Ishikawa (cell line): Measurements from ENCODE around the gene TBC1D13.
A peak's percentile ranks its signal among the peaks of the same experiment; 100 is the strongest.

ENCODE experiments used
- CEBPB ChIP-seq: IDR thresholded peaks from 2 replicates; pipeline ENCODE4 v1.6.1; 2012
- CREB1 ChIP-seq: IDR thresholded peaks from 2 replicates; pipeline ENCODE4 v1.6.1; 2012; ENCODE audit warnings: low read depth
- EGR1 ChIP-seq: IDR thresholded peaks from 2 replicates; pipeline ENCODE4 v1.6.1; 2012
- EP300 ChIP-seq: IDR thresholded peaks from 2 replicates; pipeline ENCODE4 v1.6.1; 2012; ENCODE audit warnings: borderline replicate concordance
- FOXM1 ChIP-seq: IDR thresholded peaks from 2 replicates; pipeline ENCODE4 v1.6.1; 2012; ENCODE audit warnings: low read depth, borderline replicate concordance
- NFIC ChIP-seq: IDR thresholded peaks from 2 replicates; pipeline ENCODE4 v1.6.1; 2012
- RAD21 ChIP-seq: IDR thresholded peaks from 2 replicates; pipeline ENCODE4 v1.6.1; 2012; ENCODE audit warnings: low read depth
- TAF1 ChIP-seq: IDR thresholded peaks from 2 replicates; pipeline ENCODE4 v1.6.1; 2012; ENCODE audit warnings: low read depth, mild to moderate bottlenecking
- TCF12 ChIP-seq: IDR thresholded peaks from 2 replicates; pipeline ENCODE4 v1.6.1; 2012; ENCODE audit warnings: low read depth
- TEAD4 ChIP-seq: IDR thresholded peaks from 2 replicates; pipeline ENCODE4 v1.6.1; 2012
- YY1 ChIP-seq: IDR thresholded peaks from 2 replicates; pipeline ENCODE4 v1.6.1; 2012; ENCODE audit warnings: low read depth
- ZBTB7A ChIP-seq: IDR thresholded peaks from 2 replicates; pipeline ENCODE4 v1.6.1; 2012; ENCODE audit warnings: low read depth
- TF ChIP-seq, protein P1 (sequence below): IDR thresholded peaks from 2 replicates; pipeline ENCODE4 v1.6.1; 2012
- TF ChIP-seq, protein P2 (sequence below): IDR thresholded peaks from 2 replicates; pipeline ENCODE4 v1.6.1; 2012; ENCODE audit warnings: low read depth, mild to moderate bottlenecking
- TF ChIP-seq, protein P3 (sequence below): IDR thresholded peaks from 2 replicates; pipeline ENCODE4 v1.6.1; 2012

TBC1D13 gene

DNA sequence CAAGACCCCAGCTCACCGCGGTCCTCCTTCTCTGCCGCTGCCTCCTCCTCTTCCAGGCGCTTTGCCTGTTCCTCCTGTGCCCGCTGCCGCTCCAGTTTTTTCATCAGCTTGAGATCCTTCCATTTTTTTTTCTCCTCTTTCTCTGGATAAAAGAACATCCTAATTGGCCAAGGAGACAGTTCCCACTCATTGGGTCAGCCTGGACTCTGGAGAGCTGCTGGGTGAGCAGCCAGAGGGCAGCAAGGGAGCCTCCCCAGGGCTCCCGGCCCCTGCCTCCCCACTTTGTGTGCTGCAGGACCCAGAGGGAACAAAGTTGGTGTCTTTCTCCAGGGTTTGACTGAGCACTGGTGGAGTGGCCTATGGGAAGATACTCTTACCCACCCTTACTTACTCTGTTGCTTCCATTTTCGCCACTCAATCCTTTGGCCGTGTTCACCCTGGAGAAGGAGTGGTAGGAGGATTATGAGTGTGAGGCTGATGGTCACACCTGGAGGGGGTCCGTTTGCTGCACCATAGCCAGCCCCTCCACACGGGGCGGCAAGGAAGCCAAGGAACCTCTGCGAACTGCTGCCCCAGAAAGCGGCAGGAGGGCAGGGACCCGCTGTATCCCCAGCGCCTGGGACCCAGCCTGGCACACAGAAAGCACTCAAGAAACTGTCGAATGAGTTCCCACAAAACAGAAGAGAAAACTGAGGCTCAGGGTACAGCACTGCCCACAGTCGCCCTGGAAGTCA is 41.8 kb downstream of the TBC1D13 start:
- TF ChIP-seq CREB1 = no peak
- TF ChIP-seq, protein P1, sequence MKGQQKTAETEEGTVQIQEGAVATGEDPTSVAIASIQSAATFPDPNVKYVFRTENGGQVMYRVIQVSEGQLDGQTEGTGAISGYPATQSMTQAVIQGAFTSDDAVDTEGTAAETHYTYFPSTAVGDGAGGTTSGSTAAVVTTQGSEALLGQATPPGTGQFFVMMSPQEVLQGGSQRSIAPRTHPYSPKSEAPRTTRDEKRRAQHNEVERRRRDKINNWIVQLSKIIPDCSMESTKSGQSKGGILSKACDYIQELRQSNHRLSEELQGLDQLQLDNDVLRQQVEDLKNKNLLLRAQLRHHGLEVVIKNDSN = no peak
- TF ChIP-seq YY1 = no peak
- TF ChIP-seq, protein P2, sequence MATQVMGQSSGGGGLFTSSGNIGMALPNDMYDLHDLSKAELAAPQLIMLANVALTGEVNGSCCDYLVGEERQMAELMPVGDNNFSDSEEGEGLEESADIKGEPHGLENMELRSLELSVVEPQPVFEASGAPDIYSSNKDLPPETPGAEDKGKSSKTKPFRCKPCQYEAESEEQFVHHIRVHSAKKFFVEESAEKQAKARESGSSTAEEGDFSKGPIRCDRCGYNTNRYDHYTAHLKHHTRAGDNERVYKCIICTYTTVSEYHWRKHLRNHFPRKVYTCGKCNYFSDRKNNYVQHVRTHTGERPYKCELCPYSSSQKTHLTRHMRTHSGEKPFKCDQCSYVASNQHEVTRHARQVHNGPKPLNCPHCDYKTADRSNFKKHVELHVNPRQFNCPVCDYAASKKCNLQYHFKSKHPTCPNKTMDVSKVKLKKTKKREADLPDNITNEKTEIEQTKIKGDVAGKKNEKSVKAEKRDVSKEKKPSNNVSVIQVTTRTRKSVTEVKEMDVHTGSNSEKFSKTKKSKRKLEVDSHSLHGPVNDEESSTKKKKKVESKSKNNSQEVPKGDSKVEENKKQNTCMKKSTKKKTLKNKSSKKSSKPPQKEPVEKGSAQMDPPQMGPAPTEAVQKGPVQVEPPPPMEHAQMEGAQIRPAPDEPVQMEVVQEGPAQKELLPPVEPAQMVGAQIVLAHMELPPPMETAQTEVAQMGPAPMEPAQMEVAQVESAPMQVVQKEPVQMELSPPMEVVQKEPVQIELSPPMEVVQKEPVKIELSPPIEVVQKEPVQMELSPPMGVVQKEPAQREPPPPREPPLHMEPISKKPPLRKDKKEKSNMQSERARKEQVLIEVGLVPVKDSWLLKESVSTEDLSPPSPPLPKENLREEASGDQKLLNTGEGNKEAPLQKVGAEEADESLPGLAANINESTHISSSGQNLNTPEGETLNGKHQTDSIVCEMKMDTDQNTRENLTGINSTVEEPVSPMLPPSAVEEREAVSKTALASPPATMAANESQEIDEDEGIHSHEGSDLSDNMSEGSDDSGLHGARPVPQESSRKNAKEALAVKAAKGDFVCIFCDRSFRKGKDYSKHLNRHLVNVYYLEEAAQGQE = no peak
- TF ChIP-seq, protein P3, sequence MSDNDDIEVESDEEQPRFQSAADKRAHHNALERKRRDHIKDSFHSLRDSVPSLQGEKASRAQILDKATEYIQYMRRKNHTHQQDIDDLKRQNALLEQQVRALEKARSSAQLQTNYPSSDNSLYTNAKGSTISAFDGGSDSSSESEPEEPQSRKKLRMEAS = no peak
- no peak for TF ChIP-seq EP300
- TF ChIP-seq CEBPB = no peak
- no peak for TF ChIP-seq FOXM1
- TF ChIP-seq EGR1 = no peak
- TF ChIP-seq TAF1 = no peak
- no peak for TF ChIP-seq TCF12
- TF ChIP-seq NFIC = no peak
- no peak for TF ChIP-seq RAD21
- TF ChIP-seq ZBTB7A = no peak
- TF ChIP-seq TEAD4 = no peak

DNA sequence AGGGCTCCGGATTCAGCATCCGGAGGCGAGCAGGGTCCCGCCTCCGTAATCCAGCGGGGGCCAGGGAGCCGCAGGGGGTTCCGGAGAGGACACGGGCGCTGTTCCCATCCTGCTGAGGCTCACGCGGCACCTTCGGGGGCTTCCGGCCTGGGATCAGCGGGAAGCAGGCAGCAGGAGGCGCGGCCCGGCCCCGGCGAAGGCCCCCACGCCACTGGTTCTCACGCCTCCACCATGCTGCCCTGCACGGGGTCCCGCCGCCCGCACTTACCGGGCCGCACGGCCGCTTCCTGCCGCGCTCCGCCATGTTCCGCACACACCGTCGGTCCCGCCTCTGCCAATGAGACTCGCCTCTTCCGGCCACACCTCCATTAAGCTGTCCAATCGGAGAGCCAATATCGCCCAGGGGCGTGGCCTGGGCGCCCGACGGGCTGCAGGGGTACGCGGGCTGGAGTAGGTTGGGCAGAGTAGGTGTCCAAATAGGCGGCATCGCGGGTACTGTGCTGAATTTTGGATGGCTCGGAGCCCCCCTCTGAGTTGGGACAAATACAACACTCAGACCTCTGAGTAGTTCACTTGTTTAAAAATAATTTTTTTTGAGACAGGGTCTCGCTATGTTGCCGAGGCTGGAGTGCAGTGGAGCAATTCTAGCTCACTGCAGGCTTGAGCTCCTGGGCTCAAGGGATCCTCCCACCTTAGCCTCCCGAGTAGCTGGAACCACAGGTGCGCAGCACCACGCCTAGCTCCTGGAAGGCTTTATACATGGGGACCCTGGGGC is 42.6 kb downstream of the TBC1D13 start, which contains the start of gene SPOUT1:
Gene SPOUT1, minus strand, starts transcription at position 318 of the 775 bp plus-strand sequence. Its CDS starts 14 bp downstream, at position 304.
- no peak for TF ChIP-seq CEBPB
- TF ChIP-seq YY1 = peak; percentile 96
- TF ChIP-seq, protein P1 = no peak
- no peak for TF ChIP-seq TEAD4
- TF ChIP-seq, protein P2 = no peak
- TF ChIP-seq EGR1 = 0 out of 2 replicates have a peak, but pooled peaks have one; percentile 24
- TF ChIP-seq, protein P3 = peak; percentile 90
- TF ChIP-seq TCF12 = peak; percentile 52; the same call in 1 of the 2 replicates
- TF ChIP-seq CREB1 = no peak
- TF ChIP-seq EP300 = 0 out of 2 replicates have a peak, but pooled peaks have one; percentile 13
- no peak for TF ChIP-seq RAD21
- TF ChIP-seq TAF1 = peak; percentile 92
- no peak for TF ChIP-seq NFIC
- no peak for TF ChIP-seq ZBTB7A
- TF ChIP-seq FOXM1 = no peak

DNA sequence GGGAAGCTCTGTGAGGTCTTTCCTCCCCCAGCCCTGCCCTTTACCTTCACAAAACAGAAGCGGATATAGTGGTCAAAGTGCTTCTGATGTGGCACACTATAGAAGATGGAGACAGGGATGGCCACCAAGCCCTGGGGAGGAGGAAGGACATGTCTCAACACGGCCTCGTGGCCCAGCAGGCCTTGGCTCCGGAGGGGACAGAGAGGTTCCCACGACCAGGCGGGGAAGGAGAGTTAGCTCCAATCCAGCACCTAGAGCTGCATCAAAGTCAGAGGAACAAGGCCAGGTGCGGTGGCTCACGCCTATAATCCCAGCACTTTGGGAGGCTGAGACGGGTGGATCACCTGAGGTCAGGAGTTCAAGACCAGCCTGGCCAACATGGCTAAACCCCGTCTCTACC is 46.6 kb downstream of the TBC1D13 start:
- TF ChIP-seq CREB1 = no peak
- TF ChIP-seq RAD21 = no peak
- TF ChIP-seq ZBTB7A = no peak
- TF ChIP-seq FOXM1 = no peak
- TF ChIP-seq EP300 = no peak
- no peak for TF ChIP-seq EGR1
- TF ChIP-seq, protein P3 = no peak
- TF ChIP-seq TEAD4 = no peak
- TF ChIP-seq, protein P2 = no peak
- no peak for TF ChIP-seq YY1
- TF ChIP-seq NFIC = no peak
- TF ChIP-seq TCF12 = no peak
- TF ChIP-seq CEBPB = no peak
- TF ChIP-seq, protein P1 = no peak
- no peak for TF ChIP-seq TAF1
